GM12864 (cell line): ENCODE measurements around the gene NECTIN4.

Experiments used
- DNase-seq: peaks from one replicate; pipeline ENCODE4 v3.0.0-alpha.2; 2011; ENCODE audit warnings: low read depth
- H3K4me3 ChIP-seq: 2 replicates; pipeline ENCODE4 v1.5.1; 2011; ENCODE audit warnings: mild to moderate bottlenecking, low read depth, low read length, control low read depth
- TF ChIP-seq, protein P1 (sequence below): IDR thresholded peaks from 2 replicates; pipeline ENCODE4 v1.5.1; 2011; ENCODE audit warnings: low read depth, mild to moderate bottlenecking, moderate library complexity, low read length, control low read depth, inconsistent platforms; ENCODE audit errors: missing control alignments

NECTIN4 gene

DNA sequence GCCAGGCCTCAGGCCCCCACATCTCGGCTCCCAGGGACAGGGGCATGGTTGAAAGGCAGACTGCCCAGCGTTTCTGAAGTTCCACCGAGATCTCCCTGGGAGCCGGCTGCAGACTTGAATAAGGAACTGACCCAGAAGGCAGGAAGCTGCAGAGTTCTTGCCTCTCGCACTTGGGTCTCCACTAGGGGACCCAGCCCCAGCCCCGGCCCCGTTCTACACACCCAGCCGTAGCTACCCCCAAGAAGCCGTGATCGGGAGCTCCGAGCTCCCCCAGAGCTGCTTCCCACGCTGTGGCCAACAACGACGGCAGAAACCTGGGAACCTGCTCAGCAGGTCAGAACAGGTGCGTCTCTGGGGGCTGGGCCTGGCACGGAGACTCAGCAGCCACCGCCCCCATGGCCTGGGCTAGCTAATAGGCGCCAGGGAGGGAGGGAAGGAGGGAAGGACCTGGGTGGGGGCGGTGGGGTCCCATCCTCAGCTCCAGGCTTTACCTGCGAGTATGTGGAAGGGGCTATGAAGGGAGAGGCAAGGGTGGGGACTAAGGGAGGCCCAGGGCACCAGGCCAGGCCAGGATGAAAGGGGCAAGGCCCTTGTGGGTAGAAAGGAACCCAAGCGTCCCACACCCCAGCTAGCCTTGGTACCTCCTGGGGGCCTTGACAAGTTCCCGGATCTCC lies at the start of gene NECTIN4:
TSS of gene NECTIN4 (minus strand) at position 308 of the 674 bp plus-strand sequence. CDS start at position 46, 262 bp downstream.
- no peak within 1 kb of the TSS for H3K4me3 ChIP-seq
- DNase-seq = no peak
- TF ChIP-seq, protein P1, sequence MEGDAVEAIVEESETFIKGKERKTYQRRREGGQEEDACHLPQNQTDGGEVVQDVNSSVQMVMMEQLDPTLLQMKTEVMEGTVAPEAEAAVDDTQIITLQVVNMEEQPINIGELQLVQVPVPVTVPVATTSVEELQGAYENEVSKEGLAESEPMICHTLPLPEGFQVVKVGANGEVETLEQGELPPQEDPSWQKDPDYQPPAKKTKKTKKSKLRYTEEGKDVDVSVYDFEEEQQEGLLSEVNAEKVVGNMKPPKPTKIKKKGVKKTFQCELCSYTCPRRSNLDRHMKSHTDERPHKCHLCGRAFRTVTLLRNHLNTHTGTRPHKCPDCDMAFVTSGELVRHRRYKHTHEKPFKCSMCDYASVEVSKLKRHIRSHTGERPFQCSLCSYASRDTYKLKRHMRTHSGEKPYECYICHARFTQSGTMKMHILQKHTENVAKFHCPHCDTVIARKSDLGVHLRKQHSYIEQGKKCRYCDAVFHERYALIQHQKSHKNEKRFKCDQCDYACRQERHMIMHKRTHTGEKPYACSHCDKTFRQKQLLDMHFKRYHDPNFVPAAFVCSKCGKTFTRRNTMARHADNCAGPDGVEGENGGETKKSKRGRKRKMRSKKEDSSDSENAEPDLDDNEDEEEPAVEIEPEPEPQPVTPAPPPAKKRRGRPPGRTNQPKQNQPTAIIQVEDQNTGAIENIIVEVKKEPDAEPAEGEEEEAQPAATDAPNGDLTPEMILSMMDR = no peak

DNA sequence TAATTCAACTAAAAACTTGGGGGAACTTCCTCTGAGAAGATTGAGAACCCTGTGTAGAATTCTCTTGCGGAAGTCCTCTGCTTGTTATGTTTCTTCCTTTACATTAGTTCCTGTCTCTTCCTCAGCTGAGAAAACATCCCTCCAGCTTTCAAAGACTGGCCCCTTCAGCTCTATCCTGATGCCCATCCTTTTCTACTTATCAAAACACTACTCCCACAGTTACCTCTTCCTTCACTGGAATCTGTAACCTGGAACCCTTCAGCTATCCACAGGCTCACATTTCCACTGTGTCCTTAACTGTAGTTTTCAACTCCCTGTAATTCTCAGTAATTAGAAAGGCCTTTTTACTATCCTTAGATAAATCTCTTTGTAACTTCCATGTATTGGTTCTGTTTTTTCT lies 49.1 kb upstream of the NECTIN4 start:
- TF ChIP-seq, protein P1 = no peak
- DNase-seq = no peak
- no peak overlapping the region for H3K4me3 ChIP-seq

DNA sequence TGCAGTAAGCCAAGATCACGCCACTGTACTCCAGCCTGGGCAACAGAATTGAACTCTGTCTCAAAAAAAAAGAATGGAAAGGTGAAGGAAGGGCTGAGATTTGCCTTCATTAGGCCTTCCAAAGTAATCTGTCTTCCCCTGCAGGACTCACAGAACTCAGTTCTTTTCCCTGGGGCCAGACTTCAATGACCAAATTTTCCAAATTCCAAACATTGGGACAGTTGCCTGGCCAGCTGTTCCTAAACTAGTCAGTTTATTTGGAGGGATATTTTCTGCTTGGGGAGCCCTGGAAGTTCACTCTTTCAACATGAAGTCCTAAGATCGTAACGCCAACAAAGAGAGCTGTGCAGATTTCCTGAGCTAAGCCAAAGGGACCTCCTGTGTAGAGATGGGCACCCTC lies 48.5 kb upstream of the NECTIN4 start:
- H3K4me3 ChIP-seq = no peak overlapping the region
- no peak for DNase-seq
- TF ChIP-seq, protein P1 = no peak

DNA sequence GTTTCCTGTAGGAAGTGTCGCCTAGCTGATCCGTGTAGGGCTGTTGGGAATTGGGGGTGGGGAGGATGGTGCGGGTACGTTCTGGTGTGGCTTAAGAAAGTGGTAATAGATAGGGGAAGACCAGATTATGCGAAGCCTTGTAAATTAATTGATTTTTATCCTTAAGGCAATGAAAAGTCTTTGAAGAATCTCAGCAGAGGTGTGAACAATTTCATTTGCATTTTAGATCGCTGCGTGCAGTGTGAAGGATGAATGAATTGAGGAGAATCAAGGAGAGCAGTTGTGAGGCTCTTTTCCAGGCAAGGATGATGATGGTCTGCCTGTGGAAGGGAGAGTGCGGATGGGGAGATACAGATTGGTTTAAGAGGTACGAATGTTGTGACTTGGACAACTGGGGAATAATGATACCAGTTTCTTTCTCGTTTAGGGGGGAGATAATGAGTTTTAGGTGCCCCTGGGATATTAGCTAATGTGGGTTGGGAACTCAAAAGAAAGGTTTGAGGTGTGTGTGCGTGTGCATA lies 43.9 kb upstream of the NECTIN4 start:
- peak overlapping the region; percentile 90 for H3K4me3 ChIP-seq
- DNase-seq = no peak
- TF ChIP-seq, protein P1 = no peak

DNA sequence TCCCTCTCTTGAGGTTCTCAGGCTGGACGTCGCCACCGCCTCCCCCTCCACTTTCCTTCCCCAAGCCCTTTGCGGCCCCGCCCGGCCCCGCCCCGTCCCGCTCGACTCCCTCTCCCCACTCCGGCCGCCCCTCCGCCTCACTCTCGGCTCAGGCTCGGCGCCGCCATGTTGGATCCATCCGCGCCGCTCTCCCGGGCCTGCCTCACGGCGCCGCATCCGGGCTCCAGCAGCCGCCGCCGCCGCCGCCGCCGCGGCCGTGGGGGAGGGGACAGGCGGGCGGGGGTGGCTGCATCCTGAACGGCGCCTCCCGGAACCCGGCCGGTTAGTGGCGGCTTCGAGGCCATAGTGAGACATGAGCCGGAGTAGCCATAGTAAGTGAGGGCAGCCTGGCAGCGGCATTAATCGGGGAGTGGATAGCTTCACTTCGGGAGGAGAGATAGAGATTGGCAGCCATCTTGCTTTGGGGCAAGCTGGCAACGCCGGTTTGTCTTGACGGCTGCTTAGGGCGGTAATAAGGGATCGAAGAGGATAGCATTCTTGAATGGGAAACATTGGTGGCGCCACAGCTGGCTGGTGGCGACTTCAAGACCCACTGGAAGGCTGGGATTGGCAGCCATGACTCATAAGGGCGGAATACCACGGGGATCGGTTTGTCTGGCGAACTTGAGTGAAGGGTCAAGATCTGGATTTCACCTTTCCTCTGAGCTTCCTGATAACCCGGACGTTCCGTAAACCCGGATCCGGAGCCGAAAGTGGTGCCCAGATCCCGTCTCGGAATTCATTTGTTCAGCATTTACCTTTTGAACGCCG lies 43.3 kb upstream of the NECTIN4 start, which contains the start of gene DEDD:
TSS of gene DEDD (minus strand) at position 258 of the 810 bp plus-strand sequence. CDS start 8,205 bp downstream, outside the sequence.
- H3K4me3 ChIP-seq = peak within 1 kb of the TSS; percentile 90
- peak; percentile 91 for DNase-seq
- TF ChIP-seq, protein P1 = no peak

DNA sequence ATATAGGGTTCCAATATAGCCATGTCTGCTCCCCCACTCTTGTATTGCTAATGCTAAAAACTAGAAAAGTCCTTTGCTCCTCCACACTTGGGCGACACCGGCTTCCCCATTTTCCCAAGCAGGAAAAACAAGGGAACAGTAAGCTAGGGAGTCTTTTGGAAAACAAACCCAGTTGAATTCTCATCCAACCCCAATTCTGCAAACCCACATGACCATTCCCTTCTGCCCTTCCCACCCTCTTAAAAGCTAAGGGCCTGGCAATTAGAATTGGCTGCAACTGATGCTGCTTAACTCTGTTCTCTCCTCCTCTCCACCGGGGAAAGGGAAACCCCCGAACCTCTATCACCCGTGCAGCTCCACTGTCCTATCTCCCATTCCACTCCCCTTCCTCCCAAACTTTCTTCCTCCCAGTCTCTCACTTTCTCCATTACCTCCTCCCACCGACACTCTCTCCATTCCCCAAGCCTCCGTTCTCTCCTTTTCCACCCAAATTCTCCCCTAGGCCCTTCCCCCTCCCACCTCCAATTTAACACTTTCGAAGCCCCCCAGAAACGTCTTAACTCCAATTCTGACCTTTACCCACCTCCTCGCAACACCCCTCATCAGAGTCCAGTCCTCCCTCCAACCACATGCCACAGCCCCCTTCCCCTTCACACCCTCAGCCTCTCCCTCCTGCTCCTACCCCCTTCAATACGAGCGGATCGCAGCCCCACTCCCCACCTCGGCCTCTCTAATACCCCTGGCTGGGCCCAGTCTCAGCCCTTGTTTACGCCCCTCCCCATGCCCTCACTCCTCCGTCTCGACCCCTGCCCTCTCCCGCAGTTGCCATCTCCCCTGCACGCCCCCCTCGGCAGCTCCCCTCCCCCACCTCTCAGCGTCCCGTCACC lies 42.4 kb upstream of the NECTIN4 start:
- TF ChIP-seq, protein P1 = no peak
- no peak for DNase-seq
- peak overlapping the region; percentile 90 for H3K4me3 ChIP-seq
